Activated effector memory CD4-positive, alpha-beta T cell treated with Interleukin-2 at 50 U/mL for 16 hours (primary cell): ENCODE data around the gene SOX5.
"Not testable (repeated sequence)": the region's sequence is repeated elsewhere in the genome, so short reads cannot be mapped to it uniquely, and the experiment has no call there.

Source experiments
- DNase-seq: peaks from one replicate; pipeline ENCODE4 v3.0.0-alpha.2; 2020

Gene SOX5

DNA sequence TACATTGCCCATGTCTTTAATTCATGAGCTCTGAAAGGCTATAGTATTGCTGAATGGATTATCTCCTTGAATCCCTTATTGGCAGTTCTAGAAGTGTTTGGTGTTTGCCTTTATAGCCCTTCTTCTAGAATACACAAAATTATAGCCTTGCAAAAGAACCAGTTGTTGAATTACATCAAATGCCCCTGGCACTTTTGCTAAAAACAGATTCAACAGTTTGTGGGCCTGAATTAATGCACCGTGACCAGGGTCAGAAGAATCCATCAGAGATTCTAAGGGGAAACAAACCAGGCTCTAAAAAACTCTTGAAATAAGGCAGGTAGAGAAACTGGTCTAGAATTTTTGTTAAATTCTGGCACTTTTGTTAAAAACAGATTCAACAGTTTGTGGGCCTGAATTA, 197.8 kb downstream of the SOX5 start:
- no peak for DNase-seq

- no peak for DNase-seq
Observed at GRCh38 chr12:23750923-23751322, 198.5 kb downstream of the SOX5 start.

DNA sequence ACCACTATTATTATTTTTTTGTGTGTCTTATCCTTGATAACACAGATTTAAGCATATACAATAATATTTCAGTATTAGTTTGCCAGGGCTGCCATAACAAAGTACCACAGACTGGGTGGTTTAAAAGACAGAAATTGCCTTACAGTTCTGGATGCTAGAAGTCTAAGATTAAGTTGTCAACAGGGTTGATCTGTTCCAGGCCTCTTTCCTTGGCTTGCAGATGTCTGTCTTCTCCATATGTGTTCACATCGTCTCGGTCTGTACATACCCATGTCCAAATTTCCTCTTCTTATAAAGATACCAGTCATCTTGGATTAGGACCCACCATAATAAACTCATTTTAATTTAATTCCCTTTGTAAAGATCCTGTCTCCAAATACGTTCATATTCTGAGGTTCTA, 204.8 kb downstream of the SOX5 start:
- no peak for DNase-seq

- DNase-seq, result no peak
Observed at GRCh38 chr12:23742574-23742973, 206.9 kb downstream of the SOX5 start.

- no peak for DNase-seq
Observed at GRCh38 chr12:23731493-23731892, 218.0 kb downstream of the SOX5 start.

DNA sequence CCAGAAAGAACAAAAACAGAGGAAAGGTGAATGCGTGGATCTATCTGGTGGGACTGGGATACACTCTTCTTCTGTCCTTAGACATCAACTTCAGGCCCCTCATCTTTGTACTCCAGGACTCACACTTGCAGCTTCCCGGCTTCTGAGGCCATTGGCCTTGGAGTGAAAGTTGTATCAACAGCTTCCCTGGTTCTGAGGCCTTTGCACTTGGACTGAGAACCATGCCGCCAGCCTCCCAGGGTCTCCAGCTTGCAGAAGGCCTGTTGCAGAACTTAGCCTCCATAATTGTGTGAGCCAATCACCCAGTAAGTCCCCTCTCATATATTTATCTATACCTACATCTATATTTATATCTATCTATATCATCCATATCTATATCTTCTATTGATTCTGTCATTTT, 218.4 kb downstream of the SOX5 start:
- DNase-seq, result no peak

DNA sequence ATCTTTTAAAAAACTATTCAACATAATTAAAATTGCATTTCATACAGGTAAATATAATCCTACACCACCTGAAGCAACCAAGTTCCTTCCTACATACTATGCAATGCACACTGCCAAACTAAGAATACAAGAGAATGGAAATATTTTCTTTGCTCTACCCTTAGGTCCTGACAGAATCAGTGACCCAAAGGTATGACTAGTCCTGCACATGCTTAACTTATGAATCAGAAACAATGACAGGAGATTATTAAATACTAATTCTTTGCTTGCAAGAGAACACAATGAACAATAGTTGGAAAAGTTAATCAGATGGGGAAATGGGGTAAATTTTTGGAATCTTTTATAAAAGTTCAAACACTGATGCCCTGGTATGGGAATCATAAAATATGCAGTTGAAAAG, 220.1 kb downstream of the SOX5 start:
- no peak for DNase-seq

DNA sequence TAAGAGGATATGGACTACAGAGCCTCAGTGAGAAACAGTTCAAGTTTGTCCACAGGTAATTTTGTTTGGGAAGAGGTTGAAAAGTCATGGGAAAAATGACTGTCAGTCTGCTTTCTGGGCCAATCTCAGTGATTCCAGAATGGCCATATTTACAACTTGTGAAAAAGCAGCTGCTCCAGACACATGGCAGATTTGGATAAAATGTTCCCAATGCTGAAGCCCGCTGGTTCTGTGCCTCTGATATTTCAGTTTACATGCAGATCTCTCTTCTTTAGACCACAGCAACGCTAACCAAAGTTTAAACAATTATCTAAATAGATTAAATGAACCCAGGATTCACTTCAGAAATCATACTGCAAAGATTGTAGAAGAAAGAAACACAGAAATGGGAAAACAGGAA, 222.8 kb downstream of the SOX5 start:
- DNase-seq, result no peak

DNA sequence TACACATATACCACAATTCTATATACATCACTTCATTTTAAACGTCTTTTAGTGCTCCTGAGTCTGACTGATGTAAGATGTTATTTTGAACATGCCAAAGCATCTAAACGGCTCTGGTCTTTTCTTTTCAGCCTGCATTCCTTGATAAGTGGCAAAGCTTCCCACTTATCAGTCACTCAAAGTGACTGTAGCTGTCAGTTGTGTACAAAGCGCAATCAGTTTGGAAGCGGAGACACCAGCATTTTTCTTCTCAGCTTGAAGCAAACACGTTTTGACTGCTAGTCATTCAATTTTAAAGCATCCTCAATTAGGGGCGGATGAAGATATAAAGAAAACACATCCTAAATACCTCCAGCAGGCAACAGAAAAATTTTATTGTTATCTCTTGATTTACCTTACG, 226.8 kb downstream of the SOX5 start:
- DNase-seq, result no peak

- DNase-seq, result no peak
Observed at GRCh38 chr12:23721268-23721667, 228.2 kb downstream of the SOX5 start.

- DNase-seq, result no peak
Observed at GRCh38 chr12:23719493-23719892, 230.0 kb downstream of the SOX5 start.

GRCh38 chr12:23710361-23710760, 239.1 kb downstream of the SOX5 start:
- DNase-seq, result not testable (repeated sequence)

DNA sequence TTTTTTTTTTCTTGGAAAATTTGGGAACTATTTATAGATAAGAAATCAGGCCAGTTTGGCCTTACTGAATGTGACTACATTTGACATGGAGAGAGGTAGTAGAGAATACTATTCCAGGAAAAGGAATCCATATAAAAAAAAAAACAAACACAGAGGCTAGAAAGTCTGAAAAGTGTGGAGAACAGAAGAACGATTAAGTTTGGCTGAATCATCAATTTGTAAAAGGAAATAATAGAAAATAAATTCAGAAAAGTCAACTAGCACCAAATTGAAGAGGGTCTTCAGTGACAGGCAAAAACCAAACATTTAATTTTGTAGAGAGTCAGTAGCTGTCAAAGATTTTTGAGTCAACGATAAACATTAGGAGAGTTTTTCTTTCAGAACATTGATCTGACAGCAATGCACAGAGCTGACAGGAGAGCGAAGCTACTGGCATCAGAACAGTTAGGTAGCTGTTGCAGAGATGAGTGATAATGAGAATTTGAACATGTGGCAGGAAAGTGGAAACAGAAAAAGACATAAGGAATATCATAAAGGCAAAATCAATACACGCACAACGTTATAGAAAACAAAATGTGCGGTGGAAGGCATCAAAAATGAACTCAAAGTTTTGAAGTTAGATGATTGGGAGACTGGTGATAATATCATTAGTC, 241.2 kb downstream of the SOX5 start:
- DNase-seq, result no peak

DNA sequence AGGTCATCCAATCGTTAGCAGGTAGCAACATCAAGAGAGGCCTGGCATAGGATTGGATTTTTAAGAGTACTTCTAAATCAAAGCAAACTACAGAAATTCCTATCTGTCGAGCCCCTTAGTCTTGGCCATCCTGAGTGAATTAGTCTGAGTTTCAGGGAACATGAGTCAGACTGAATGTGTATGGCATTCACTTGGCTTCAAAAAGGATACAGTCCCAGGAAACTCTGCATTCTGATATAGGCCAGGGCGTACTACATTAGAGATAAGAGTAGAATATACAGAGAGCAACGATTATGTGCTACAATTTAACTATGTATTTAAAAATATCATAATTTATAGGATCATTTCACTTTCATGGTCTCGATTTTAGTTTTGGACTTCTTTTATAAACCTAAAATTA, 242.2 kb downstream of the SOX5 start:
- no peak for DNase-seq

DNA sequence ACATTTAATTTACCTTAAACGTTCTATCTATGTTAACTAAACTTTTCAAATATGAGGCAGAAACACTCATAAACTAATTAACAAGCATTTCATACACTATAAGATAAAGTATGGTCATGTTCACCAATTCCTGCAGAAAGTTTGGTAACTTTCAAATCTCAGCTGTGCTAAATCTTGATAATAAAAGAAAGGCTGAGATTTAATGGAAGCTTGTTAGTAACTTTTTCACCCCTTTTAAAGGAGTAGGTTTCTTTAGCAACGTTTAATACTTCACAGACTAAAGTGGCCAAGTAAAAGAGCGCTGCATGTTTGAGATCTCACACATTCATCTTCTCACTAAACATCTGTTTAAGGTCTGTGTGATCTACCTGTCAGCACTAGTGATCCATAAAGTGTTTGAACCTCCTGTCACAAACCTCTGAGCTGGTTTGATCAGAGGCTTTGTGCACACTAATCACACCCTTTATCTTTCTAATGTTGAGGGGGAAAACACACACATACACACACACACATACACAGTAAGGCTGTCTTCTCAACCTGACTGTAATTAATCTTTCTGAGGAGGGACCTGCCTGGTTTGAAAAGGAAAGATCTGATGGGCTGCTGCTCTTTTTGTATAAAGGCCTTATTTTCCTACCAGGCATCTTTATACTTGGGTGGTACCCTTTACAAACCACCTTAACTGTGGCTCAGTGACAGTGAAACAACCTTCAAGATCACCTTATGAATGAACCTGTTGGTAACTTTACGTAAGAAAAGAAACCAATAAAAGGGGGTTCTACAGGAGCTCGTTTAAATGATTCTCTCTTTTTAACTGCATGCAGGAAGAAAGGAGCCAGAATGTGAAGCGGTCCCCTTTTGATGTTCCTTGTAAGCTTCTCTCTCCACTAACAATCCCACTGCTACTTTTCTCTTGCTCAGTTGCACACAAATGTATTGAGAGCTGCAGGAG, 244.2 kb downstream of the SOX5 start:
- DNase-seq, result no peak

DNA sequence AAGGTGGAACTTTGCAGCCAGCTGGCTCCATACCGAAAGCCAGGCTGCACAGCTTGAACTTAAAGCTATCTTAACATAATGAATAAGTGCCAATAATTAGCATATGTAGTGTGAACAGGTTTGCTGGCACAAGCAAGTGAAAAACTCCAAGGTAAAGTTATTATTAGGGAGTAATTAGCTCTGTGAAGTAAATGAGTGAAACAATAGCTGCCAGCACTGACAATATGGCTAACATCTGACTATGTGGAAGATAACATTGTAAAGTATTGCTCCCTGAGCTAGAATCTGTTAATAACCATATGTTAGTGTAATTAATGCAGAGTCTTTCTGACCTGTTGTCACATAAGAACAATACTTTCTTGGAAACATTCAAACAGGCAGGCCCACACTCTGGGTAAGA, 246.4 kb downstream of the SOX5 start:
- DNase-seq, result no peak

- DNase-seq, result no peak
Observed at GRCh38 chr12:23699031-23699430, 250.4 kb downstream of the SOX5 start.

- DNase-seq, result no peak
Observed at GRCh38 chr12:23694920-23695319, 254.6 kb downstream of the SOX5 start.

GRCh38 chr12:23694307-23694706, 255.2 kb downstream of the SOX5 start:
- no peak for DNase-seq

DNA sequence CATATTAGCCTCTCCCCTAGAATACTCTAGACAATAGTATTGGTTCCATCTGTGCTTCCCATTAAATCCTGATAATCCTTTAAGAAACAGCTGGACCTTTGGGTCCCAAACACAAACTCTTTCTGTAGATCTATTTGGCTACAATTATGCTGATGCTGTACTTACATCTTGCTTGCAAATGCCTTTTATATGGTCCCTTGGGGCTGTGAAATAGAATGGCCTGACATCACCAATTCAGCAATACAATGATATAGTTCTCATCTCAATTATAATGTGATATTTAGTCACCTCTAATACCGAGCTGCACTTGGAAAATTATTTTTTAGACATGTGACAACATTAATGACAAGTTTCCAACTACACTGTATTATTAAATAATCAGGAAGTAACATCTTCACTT, 261.5 kb downstream of the SOX5 start:
- no peak for DNase-seq

GRCh38 chr12:23686095-23686494, 263.4 kb downstream of the SOX5 start:
- no peak for DNase-seq

DNA sequence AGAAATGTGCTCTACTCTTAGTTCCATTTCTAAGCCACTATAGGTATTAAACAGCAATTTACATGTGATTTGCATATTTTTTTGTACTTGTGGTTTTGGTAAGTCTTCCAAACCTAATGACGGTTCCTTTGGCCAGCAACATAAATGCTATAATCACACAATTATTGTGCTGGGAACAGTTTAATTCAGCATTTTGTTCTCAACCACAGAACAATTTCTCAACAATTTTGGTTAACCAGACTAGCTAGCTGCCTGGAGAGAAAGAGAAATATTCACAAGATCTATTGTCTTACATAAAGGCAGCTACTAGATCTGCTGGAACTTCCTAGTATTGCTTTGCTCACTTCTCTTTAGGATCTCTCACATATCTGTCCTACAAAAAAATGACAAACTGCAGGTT, 265.3 kb downstream of the SOX5 start:
- no peak for DNase-seq

DNA sequence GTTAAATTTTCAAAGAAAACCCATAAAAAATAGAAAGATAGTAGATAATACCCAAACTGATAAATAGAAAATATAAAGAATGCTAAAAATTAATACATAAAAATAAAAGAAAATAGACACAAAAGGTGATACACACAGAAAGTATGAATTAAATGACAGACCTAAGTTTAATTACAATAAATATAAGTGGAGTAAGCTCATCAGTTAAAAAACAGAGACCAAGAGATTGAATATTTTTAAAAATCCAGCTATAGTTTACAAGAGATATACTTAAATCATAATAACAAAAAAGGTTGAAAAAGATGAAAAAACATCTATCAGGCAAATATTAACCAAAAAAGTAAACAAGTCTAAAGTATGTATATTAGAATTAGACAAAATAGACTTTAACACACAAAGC, 268.2 kb downstream of the SOX5 start:
- no peak for DNase-seq

- DNase-seq, result no peak
Observed at GRCh38 chr12:23674064-23674463, 275.4 kb downstream of the SOX5 start.

GRCh38 chr12:23671881-23672280, 277.6 kb downstream of the SOX5 start:
- DNase-seq, result no peak
